Hepatocyte (in vitro differentiated cells): ENCODE measurements around the gene PPP2R1A. TPM values are rescaled to one million over a fixed set of nuclear protein-coding genes. Genes with fewer than 3 reads are reported as not detected.

ENCODE experiments used
- DNase-seq: peaks from one replicate; pipeline ENCODE4 v3.0.0-alpha.2; 2016; ENCODE audit warnings: low spot score
- H2AFZ ChIP-seq: fragments of 200-600 bp; sonication (generic); 2 replicates; pipeline ENCODE4 v1.6.0; 2016; ENCODE audit warnings: antibody characterized with exemption, mild to moderate bottlenecking
- H3K27ac ChIP-seq: fragments of 200-600 bp; sonication (generic); 2 replicates; pipeline ENCODE4 v1.5.1; 2016; ENCODE audit warnings: mild to moderate bottlenecking
- H3K27me3 ChIP-seq: fragments of 200-600 bp; sonication (generic); 2 replicates; pipeline ENCODE4 v1.6.1; 2016
- H3K36me3 ChIP-seq: fragments of 200-600 bp; sonication (generic); replicated peaks from 2 replicates; pipeline ENCODE4 v1.5.1; 2016; ENCODE audit warnings: low read depth; ENCODE audit not compliant: insufficient read depth
- H3K4me1 ChIP-seq: fragments of 200-600 bp; sonication (generic); 2 replicates; pipeline ENCODE4 v1.5.1; 2016; ENCODE audit warnings: mild to moderate bottlenecking, moderate library complexity; ENCODE audit not compliant: insufficient read depth
- H3K4me2 ChIP-seq: fragments of 200-600 bp; sonication (generic); 2 replicates; pipeline ENCODE4 v1.6.0; 2016
- H3K4me3 ChIP-seq: fragments of 200-600 bp; sonication (generic); 2 replicates; pipeline ENCODE4 v1.5.1; 2016; ENCODE audit warnings: mild to moderate bottlenecking
- H3K79me2 ChIP-seq: fragments of 200-600 bp; sonication (generic); 2 replicates; pipeline ENCODE4 v1.6.0; 2017; ENCODE audit warnings: mild to moderate bottlenecking
- H3K9me2 ChIP-seq: fragments of 200-600 bp; sonication (generic); replicated peaks from 2 replicates; pipeline ENCODE4 v1.6.0; 2017; ENCODE audit warnings: mild to moderate bottlenecking; ENCODE audit not compliant: insufficient read depth
- H3K9me3 ChIP-seq: fragments of 200-600 bp; sonication (generic); 2 replicates; pipeline ENCODE4 v1.5.1; 2016; ENCODE audit warnings: low read depth, mild to moderate bottlenecking
- H4K20me1 ChIP-seq: fragments of 200-600 bp; sonication (generic); 2 replicates; pipeline ENCODE4 v1.6.0; 2016; ENCODE audit warnings: mild to moderate bottlenecking; ENCODE audit not compliant: insufficient read depth, poor library complexity, severe bottlenecking
- EZH2 ChIP-seq: fragments of 200-600 bp; sonication (generic); IDR thresholded peaks from 2 replicates; pipeline ENCODE4 v1.6.1; 2016; ENCODE audit warnings: antibody characterized with exemption, mild to moderate bottlenecking, borderline replicate concordance
- EZH2phosphoT487 ChIP-seq: fragments of 200-600 bp; sonication (generic); IDR thresholded peaks from one replicate; pipeline ENCODE4 v1.6.1; 2018; ENCODE audit warnings: antibody characterized with exemption, mild to moderate bottlenecking, low read depth, moderate library complexity; ENCODE audit not compliant: unreplicated experiment, severe bottlenecking
- WGBS: methylation state at CpG from one replicate; pipeline ENCODE4 v1.1.6; 2016; ENCODE audit warnings: low lambda C conversion rate; ENCODE audit errors: missing lambda C conversion rate; 5-methylcytosine and 5-hydroxymethylcytosine counted together
- polyA plus RNA-seq: library from polyadenylated mRNA; unstranded; fragments of >200 nt; fragmentation: Nextera tagmentation; extraction: Ambion mirVana; gene quantifications from 2 replicates; pipeline ENCODE4 v1.2.1, GENCODE V29; 2016
- total RNA-seq: library from RNA; depleted of rRNA; stranded (reverse); fragments of >200 nt; gene quantifications from 2 replicates; pipeline ENCODE4 v1.2.3, GENCODE V29; 2014
- TF ChIP-seq, protein P1 (sequence below): fragments of 200-600 bp; sonication (generic); IDR thresholded peaks from 2 replicates; pipeline ENCODE4 v1.5.1; 2016; ENCODE audit warnings: antibody characterized with exemption, mild to moderate bottlenecking; ENCODE audit not compliant: poor library complexity

The PPP2R1A gene
- total and polyA plus RNA-seq, 2 experiments from 2014 or later: 181 to 283 TPM

GRCh38 chr19:52231154-52231910, 41.5 kb downstream of the PPP2R1A start:
- H3K4me2 ChIP-seq: no peak overlapping the region
- H3K9me3 ChIP-seq: no peaks in the 10 kb centered on the region
- H3K36me3 ChIP-seq: no peaks in the 10 kb centered on the region
- no peaks in the 10 kb centered on the region for H3K4me1 ChIP-seq
- H3K4me3 ChIP-seq: no peak overlapping the region
- H3K9me2 ChIP-seq: no peaks in the 10 kb centered on the region
- H3K27me3 ChIP-seq: no peaks in the 10 kb centered on the region
- no peak for DNase-seq
- no peak overlapping the region for H3K27ac ChIP-seq
- H4K20me1 ChIP-seq: no peaks in the 10 kb centered on the region
- no peaks in the 10 kb centered on the region for H3K79me2 ChIP-seq
- H2AFZ ChIP-seq: no peak overlapping the region
- TF ChIP-seq, protein P1, sequence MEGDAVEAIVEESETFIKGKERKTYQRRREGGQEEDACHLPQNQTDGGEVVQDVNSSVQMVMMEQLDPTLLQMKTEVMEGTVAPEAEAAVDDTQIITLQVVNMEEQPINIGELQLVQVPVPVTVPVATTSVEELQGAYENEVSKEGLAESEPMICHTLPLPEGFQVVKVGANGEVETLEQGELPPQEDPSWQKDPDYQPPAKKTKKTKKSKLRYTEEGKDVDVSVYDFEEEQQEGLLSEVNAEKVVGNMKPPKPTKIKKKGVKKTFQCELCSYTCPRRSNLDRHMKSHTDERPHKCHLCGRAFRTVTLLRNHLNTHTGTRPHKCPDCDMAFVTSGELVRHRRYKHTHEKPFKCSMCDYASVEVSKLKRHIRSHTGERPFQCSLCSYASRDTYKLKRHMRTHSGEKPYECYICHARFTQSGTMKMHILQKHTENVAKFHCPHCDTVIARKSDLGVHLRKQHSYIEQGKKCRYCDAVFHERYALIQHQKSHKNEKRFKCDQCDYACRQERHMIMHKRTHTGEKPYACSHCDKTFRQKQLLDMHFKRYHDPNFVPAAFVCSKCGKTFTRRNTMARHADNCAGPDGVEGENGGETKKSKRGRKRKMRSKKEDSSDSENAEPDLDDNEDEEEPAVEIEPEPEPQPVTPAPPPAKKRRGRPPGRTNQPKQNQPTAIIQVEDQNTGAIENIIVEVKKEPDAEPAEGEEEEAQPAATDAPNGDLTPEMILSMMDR: no peak
- no peak for TF ChIP-seq EZH2phosphoT487
- no peak for TF ChIP-seq EZH2
- 70% methylated on average over 3 of the region's 3 CpGs for WGBS

DNA sequence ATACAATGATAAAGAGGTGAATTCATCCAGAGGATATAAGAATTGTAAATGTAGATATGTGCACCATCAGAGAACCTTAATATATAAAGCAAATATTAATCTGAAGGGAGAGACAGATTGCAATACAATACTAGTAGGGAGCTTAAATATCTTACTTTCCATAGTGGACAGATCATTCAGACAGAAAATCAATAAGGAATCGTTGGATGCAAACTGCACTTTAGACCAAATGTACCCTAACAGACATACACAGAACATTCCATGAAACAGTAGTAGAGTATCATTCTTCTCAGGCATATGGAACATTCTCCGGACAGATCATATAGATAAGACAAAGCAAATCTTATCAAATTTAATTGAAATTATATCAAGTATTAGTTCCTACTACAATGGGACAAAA, 44.6 kb downstream of the PPP2R1A start:
- no peaks in the 10 kb centered on the region for H3K9me3 ChIP-seq
- H2AFZ ChIP-seq: no peak overlapping the region
- TF ChIP-seq, protein P1: no peak
- TF ChIP-seq EZH2 (no peak), EZH2phosphoT487 (no peak)
- no peak overlapping the region for H3K4me2 ChIP-seq
- H3K36me3 ChIP-seq: no peaks in the 10 kb centered on the region
- H3K4me3 ChIP-seq: no peak overlapping the region
- no peak overlapping the region for H3K27ac ChIP-seq
- 88% methylated on average over 2 of the region's 2 CpGs for WGBS
- H3K9me2 ChIP-seq: no peaks in the 10 kb centered on the region
- no peak for DNase-seq
- H3K27me3 ChIP-seq: no peaks in the 10 kb centered on the region
- H3K4me1 ChIP-seq: no peaks in the 10 kb centered on the region
- no peaks in the 10 kb centered on the region for H3K79me2 ChIP-seq
- H4K20me1 ChIP-seq: no peaks in the 10 kb centered on the region

GRCh38 chr19:52237197-52237596, 47.3 kb downstream of the PPP2R1A start:
- no peak for DNase-seq
- TF ChIP-seq EZH2 (no peak), EZH2phosphoT487 (no peak)
- TF ChIP-seq, protein P1: no peak
- Histone ChIP-seq H3K27me3 (no peaks in the 10 kb centered on the region), H3K27ac (no peak overlapping the region), H2AFZ (no peak overlapping the region), H3K4me3 (no peak overlapping the region), H3K79me2 (no peaks in the 10 kb centered on the region), H3K9me3 (no peaks in the 10 kb centered on the region), H3K4me1 (no peaks in the 10 kb centered on the region), H4K20me1 (no peaks in the 10 kb centered on the region), H3K36me3 (no peaks in the 10 kb centered on the region), H3K4me2 (no peak overlapping the region), H3K9me2 (no peaks in the 10 kb centered on the region)
- 66% methylated on average over 2 of the region's 2 CpGs for WGBS
